Measurements from ENCODE around the gene SPINK1. TPM values are rescaled to one million over a fixed set of nuclear protein-coding genes. Genes with fewer than 3 reads are reported as not detected.
"Not testable (repeated sequence)": the region's sequence is repeated elsewhere in the genome, so short reads cannot be mapped to it uniquely, and the experiment has no call there.

Gene SPINK1
- total RNA-seq, 4 donors from 2014 or later: not detected

- H3K9me3 ChIP-seq: no peaks in the 10 kb centered on the region
- no peak for ATAC-seq
- intact Hi-C loops (cut with DNase I; ENCODE audit: low total_unique reads): no loop called here
Measured at GRCh38 chr5:147876626-147877025, 45.2 kb upstream of the SPINK1 start.

DNA sequence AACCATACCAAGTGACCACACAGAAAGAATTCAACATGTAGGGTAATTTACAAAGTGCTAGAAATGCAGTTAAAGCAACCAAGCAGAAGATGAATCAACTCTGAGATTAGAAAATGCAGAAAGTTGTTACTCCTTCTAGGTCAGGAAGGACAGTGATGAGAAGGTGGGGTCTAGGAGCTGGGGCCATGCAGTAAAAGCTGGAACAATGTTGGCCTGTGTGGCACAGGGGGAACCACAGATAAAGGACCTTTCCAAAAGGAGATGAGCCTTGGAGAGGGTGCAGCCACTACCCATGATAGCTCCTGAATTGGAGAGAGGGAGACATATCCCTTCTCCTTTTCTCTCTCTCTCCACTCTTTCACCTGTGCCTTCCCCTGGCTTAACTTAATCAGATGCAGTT is 44.7 kb upstream of the SPINK1 start:
- Histone ChIP-seq H3K9me3 (no peaks in the 10 kb centered on the region), H3K4me1 (no peaks in the 10 kb centered on the region), H3K27ac (no peak overlapping the region), H3K4me3 (no peak overlapping the region), H3K27me3 (no peaks in the 10 kb centered on the region), H3K36me3 (no peaks in the 10 kb centered on the region)
- in situ Hi-C loops (cut with MboI; ENCODE audit: low sequenced_read_pairs in 4 of 4): no loop called here
- TF ChIP-seq POLR2A (IDR thresholded peaks at IDR 0.05): no peak
- TF ChIP-seq, protein P1, sequence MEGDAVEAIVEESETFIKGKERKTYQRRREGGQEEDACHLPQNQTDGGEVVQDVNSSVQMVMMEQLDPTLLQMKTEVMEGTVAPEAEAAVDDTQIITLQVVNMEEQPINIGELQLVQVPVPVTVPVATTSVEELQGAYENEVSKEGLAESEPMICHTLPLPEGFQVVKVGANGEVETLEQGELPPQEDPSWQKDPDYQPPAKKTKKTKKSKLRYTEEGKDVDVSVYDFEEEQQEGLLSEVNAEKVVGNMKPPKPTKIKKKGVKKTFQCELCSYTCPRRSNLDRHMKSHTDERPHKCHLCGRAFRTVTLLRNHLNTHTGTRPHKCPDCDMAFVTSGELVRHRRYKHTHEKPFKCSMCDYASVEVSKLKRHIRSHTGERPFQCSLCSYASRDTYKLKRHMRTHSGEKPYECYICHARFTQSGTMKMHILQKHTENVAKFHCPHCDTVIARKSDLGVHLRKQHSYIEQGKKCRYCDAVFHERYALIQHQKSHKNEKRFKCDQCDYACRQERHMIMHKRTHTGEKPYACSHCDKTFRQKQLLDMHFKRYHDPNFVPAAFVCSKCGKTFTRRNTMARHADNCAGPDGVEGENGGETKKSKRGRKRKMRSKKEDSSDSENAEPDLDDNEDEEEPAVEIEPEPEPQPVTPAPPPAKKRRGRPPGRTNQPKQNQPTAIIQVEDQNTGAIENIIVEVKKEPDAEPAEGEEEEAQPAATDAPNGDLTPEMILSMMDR (IDR thresholded peaks at IDR 0.05 in 4 of 5, conservative IDR thresholded peaks at IDR 0.05 in 1 of 5): no peak
- ATAC-seq (no peak), DNase-seq (no peak)
- intact Hi-C loops (cut with DNase I; ENCODE audit: low total_unique reads): no loop called here

More at GRCh38 chr5:147876626-147877025, 45.2 kb upstream of the SPINK1 start:
- Histone ChIP-seq H3K27me3 (no peaks in the 10 kb centered on the region), H3K27ac (no peak overlapping the region), H3K36me3 (no peaks in the 10 kb centered on the region), H3K4me3 (no peak overlapping the region), H3K4me1 (no peaks in the 10 kb centered on the region)
- no peak for DNase-seq
- TF ChIP-seq, protein P1 (IDR thresholded peaks at IDR 0.05 in 4 of 5, conservative IDR thresholded peaks at IDR 0.05 in 1 of 5): no peak
- no peak for TF ChIP-seq POLR2A (IDR thresholded peaks at IDR 0.05)
- in situ Hi-C loops (cut with MboI; ENCODE audit: low sequenced_read_pairs in 4 of 4): no loop called here

DNA sequence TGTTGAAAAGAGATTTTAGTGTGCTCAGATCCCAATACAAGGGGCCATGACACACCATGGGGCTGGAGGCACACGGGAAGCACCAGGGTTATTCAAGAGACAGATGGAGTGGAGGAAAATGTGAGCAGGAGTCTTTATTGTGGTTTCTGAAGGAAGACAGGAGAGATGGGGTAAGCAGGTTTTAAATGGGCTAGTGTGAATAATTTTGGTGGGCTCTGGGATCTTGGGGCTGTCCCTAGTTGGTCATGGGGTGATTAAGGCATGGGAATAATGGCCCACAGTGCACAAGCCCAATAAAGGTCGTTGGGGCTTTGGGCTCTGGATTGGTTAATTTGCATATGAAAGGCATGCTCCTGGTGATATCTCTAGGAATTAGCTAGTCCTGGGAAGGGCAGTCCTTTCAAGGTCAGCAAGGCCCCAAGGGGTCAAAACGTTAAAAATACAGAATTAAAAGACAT is 43.5 kb upstream of the SPINK1 start:
- Histone ChIP-seq H3K4me1 (no peaks in the 10 kb centered on the region), H3K36me3 (no peaks in the 10 kb centered on the region), H3K4me3 (no peak overlapping the region), H3K9me3 (no peaks in the 10 kb centered on the region), H3K27me3 (no peaks in the 10 kb centered on the region), H3K27ac (no peak overlapping the region)
- in situ Hi-C loops (cut with MboI; ENCODE audit: low sequenced_read_pairs in 4 of 4): no loop called here
- intact Hi-C loops (cut with DNase I; ENCODE audit: low total_unique reads): no loop called here
- no peak for TF ChIP-seq POLR2A (IDR thresholded peaks at IDR 0.05)
- TF ChIP-seq, protein P1 (IDR thresholded peaks at IDR 0.05 in 4 of 5, conservative IDR thresholded peaks at IDR 0.05 in 1 of 5): no peak
- ATAC-seq (no peak), DNase-seq (no peak)

DNA sequence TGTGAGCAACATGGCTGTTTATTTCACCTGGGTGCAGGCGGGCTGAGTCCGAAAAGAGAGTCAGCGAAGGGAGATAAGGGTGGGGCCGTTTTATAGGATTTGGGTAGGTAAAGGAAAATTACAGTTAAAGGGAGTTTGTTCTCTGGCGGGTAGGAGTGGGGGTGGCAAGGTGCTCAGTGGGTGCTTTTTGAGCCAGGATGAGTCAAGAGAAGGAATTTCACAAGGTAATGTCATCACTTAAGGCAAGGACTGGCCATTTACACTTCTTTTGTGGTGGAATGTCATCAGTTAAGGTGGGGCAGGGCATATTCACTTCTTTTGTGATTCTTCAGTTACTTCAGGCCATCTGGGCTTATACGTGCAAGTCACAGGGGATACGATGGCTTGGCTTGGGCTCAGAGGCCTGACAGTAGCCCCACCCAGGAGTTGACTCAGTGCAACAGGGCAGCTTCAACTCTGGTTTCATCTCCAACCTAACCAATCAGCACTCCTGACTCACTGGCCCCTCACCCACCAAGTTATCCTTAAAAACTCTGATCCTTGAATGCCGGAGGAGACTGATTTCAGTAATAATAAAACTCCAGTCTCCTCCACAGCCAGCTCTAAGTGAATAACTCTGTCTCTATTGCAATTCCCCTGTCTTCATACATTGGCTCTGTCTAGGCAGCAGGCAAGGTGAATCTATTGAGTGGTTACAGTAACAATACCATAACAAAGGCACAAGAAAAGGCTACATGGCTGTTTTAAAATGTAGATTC is 42.8 kb upstream of the SPINK1 start:
- H3K27me3 ChIP-seq; H3K27ac ChIP-seq; intact Hi-C loops (cut with DNase I; ENCODE audit: low total_unique reads); H3K4me3 ChIP-seq; DNase-seq; ATAC-seq; H3K9me3 ChIP-seq; in situ Hi-C loops (cut with MboI; ENCODE audit: low sequenced_read_pairs in 4 of 4); H3K4me1 ChIP-seq; H3K36me3 ChIP-seq: not testable (repeated sequence)

DNA sequence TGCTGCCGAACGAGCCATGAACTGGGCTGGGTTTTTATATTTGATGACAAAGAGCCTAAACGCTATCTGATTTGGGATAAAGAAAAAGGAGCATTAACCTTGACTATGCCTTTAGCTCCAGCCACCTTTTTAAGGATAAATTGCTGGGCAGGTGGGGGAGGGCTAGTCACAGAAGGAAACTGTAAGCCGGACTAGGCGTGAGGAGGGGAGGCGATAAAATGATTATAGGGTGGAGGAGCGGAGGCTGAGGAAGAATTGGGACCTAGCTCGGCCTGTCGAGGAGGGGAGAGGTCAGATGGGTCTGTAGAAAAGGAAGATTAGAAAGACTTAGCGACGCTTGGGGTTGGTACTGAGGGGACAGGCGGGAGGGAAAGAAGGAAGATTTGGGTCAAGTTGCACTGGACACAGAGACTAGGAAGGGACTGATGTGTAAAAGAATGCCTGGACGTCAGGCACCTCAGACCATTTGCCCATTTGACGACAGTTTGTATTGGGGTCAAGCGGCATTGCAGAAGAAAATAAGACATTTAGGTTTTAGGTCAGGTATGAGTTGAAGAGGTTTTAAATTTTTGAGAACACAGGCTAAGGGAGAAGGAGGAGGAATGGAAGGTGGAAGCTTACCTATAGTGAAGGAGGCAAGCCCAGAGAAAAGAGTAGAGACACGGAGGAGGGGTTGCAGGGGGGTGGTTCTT is 41.4 kb upstream of the SPINK1 start:
- H3K4me1 ChIP-seq; intact Hi-C loops (cut with DNase I; ENCODE audit: low total_unique reads); DNase-seq; in situ Hi-C loops (cut with MboI; ENCODE audit: low sequenced_read_pairs in 4 of 4); ATAC-seq; H3K36me3 ChIP-seq; H3K4me3 ChIP-seq; H3K9me3 ChIP-seq; H3K27me3 ChIP-seq; H3K27ac ChIP-seq: not testable (repeated sequence)

DNA sequence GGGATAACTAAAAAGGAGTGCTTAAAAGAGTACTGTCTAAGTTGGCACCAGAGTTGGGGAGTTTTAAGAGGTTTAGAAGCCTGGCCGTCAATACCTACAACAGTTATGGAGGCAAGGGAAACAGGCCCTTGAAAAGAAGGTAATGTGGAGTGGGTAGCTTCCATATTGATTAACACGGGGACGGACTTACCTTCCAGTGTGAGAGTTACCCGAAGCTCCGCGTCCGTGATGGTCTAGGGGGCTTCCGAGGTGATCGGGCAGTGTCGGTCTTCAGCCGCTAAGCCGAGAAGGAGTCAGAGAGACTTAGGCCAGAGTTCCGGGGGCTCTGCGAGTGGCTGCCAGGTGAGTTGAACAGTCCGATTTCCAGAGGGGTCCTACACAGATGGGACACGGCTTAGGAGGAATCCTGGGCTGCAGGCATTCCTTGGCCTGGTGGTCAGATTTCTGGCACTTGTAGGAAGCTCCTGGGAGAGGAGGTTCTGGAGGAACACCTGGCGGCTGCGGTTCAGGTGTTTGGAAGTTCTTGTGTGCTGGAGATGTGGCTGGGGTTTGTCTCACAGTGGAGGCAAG is 40.6 kb upstream of the SPINK1 start:
- H3K27ac ChIP-seq; H3K9me3 ChIP-seq; H3K4me3 ChIP-seq; in situ Hi-C loops (cut with MboI; ENCODE audit: low sequenced_read_pairs in 4 of 4); DNase-seq; intact Hi-C loops (cut with DNase I; ENCODE audit: low total_unique reads); ATAC-seq; H3K27me3 ChIP-seq; H3K4me1 ChIP-seq; H3K36me3 ChIP-seq: not testable (repeated sequence)

GRCh38 chr5:147869892-147870291 is 38.4 kb upstream of the SPINK1 start:
- H3K4me3 ChIP-seq; H3K9me3 ChIP-seq; intact Hi-C loops (cut with DNase I; ENCODE audit: low total_unique reads); H3K27ac ChIP-seq; DNase-seq; H3K4me1 ChIP-seq; H3K36me3 ChIP-seq; in situ Hi-C loops (cut with MboI; ENCODE audit: low sequenced_read_pairs in 4 of 4); ATAC-seq; H3K27me3 ChIP-seq: not testable (repeated sequence)
